ENCODE measurements around the gene AEBP1.
"Not testable (repeated sequence)": the region's sequence is repeated elsewhere in the genome, so short reads cannot be mapped to it uniquely, and the experiment has no call there.

Gene AEBP1

GRCh38 chr7:44121761-44122420 lies 17.7 kb downstream of the AEBP1 start:
- no peak for DNase-seq

DNA sequence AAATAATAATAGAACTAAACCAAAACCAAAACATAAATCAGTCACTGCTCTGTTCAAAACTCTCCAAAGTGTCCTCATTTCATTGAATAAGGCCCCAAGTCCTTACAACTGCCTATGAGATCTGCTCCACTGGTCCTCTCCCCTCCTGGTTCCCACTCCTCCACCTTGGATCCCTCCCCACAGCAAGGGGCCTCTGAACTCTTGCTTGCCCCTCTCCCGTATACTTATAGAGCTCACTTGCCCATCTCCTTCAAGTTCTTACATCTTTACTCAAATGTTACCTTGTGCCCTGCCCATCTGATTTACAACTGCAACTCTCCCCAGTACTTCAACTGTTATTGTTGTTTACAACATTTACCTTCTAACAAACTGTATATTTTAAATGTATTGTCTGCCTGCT lies 18.4 kb downstream of the AEBP1 start:
- DNase-seq: no peak

GRCh38 chr7:44123190-44124003 lies 19.3 kb downstream of the AEBP1 start, which contains the start of gene POLD2:
Gene POLD2 (minus strand): TSS chr7:44123548. CDS start chr7:44122053, 1,495 bp downstream.
- peak; percentile 97 for DNase-seq

- DNase-seq: no peak
Measured at GRCh38 chr7:44124822-44125202, 20.7 kb downstream of the AEBP1 start.

DNA sequence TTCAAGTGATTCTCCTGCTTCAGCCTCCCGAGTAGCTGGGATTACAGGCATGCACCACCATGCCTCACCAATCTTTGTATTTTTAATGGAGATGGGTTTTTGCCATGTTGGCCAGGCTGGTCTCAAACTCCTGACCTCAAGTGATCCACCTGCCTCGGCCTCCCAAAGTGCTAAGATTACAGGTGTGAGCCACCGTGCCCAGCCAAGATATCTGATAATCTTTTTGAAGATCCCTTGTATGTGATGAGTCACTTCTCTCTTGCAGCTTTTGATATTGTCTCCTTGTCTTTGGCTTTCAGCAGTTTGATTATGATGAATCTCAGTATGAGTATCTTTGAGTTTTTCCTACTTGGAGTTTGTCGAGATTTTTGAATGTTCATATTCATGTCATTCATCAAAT lies 22.4 kb downstream of the AEBP1 start:
- DNase-seq: not testable (repeated sequence)

GRCh38 chr7:44127161-44127560 lies 23.0 kb downstream of the AEBP1 start:
- no peak for DNase-seq

- no peak for DNase-seq
Measured at GRCh38 chr7:44128721-44129582, 24.8 kb downstream of the AEBP1 start.

- DNase-seq: no peak
Measured at GRCh38 chr7:44131173-44132029, 27.3 kb downstream of the AEBP1 start.

DNA sequence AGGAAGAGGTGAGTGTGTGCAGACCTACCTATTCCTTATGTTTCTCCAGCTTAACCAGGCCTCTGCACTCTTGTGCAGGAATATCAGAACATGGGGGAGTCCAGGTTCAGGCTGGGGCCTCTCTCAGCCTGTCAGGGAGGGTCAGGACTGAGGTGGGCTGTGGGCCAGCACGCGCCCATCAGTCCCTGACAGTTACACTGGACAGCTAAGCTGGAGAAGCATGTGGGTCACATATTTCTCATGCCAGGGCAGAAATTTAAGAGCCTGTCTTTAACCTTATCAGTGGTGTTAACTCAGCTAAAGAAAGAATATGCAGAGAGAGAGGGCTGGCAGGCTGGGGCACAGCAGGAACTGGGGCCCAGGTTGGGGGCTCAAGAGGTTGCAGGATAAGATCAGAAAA lies 27.9 kb downstream of the AEBP1 start:
- no peak for DNase-seq

GRCh38 chr7:44133295-44133694 lies 29.1 kb downstream of the AEBP1 start:
- DNase-seq: no peak

GRCh38 chr7:44134943-44135628 lies 30.9 kb downstream of the AEBP1 start:
- no peak for DNase-seq

DNA sequence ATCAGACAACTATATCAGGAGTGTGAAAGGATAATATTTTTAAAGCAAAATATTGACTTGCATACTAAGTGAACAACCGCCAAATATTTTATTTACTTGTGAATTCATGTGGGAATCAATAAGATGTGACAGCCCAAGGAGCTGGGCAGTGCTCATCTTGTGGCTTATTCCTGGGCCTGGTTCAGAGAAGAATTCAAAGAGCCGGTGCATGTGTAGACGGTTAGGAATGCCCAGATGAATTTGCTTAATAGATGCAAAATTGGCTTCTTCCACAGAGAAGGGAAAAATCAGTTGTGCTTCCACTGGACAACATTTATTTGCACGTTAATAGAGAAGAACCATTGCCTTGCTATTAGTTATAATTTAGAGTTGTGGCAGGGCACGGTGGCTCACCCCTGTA lies 32.6 kb downstream of the AEBP1 start:
- DNase-seq: no peak

GRCh38 chr7:44138698-44139097 lies 34.6 kb downstream of the AEBP1 start:
- DNase-seq: no peak

GRCh38 chr7:44139311-44140010 lies 35.3 kb downstream of the AEBP1 start:
- DNase-seq: no peak

DNA sequence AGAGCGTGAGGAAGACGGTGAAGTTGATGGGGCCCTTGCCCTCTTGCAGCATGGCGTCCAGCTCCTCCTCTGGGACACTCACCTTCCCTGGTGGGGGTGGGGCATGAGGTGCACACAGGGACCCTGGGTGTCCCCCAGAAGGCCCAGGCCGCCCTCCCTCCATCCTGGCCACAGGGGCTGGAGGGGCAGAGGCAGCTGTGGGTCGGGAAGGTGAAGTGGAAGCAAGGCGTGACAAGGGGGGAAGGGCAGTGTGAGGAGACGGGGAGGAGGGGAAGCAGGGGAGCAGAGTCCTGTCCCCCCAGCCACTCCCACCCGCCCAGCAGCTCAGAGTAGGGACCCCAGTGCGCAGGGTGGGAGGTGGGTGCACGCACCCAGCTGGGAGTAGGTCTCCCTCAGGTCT lies 36.2 kb downstream of the AEBP1 start:
- DNase-seq: no peak

DNA sequence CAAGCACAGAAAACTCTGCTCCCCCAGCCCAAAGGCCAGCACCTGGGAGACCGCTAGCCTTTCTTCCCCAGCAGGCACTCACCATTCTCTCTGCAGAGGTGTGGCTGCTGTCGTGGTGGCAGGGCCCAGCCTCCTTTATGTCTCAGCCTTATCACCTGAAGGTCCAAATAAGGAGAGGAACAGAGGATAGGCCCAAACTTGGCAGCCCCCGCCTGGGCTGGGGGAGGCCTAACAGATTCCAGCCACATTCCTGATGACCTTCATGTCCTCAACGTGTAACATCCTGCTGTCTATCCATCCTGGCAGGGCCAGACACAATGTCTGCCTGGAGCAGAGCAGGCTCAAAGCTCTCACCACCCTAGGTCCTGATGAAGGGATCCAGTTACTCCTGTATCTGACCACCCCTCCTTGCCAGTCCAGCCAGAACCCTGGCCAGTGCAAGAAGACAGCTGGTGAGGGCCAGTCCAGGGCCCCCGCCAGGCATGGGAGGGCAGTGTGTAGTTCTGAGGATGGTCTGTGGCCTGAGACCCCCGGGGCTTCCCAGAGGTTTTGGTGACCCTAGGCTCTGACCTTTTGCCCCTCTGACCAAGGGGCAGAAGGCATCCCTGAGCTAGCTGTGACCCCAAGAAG lies 37.2 kb downstream of the AEBP1 start, which contains the start of gene MYL7:
Gene MYL7, minus strand, starts transcription at position 112 of the 630 bp plus-strand sequence. Its CDS starts 27 bp downstream, at position 85.
- DNase-seq: no peak

- DNase-seq: no peak
Measured at GRCh38 chr7:44142028-44142427, 37.9 kb downstream of the AEBP1 start.

- no peak for DNase-seq
Measured at GRCh38 chr7:44143646-44144250, 39.6 kb downstream of the AEBP1 start.

DNA sequence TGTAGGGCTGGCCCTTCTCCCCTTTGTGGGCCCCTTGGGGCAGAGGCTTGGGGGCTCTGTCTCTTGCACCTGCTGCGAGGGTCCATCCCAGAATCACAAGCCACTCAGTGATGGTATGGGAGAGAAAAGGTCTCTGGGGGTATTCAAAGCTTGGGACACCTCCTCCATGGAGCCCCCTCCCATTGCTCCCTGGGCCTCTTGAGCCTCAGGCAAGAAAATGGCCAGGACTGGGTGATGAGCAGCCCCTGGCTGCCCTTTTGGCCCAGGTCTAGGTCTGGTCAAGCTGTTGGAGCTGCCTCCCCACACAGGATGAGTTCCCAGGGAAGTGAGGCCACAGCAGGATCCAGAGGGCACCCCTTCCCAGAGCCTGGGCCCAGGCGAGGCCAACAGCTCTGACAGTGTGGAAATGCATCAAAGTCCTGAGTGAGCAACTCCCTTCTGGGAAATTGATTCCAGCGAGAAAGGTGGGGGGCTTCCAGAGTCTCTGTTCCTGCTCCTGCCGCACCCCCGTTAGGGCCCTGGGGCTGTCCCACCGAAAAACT lies 40.4 kb downstream of the AEBP1 start:
- no peak for DNase-seq

DNA sequence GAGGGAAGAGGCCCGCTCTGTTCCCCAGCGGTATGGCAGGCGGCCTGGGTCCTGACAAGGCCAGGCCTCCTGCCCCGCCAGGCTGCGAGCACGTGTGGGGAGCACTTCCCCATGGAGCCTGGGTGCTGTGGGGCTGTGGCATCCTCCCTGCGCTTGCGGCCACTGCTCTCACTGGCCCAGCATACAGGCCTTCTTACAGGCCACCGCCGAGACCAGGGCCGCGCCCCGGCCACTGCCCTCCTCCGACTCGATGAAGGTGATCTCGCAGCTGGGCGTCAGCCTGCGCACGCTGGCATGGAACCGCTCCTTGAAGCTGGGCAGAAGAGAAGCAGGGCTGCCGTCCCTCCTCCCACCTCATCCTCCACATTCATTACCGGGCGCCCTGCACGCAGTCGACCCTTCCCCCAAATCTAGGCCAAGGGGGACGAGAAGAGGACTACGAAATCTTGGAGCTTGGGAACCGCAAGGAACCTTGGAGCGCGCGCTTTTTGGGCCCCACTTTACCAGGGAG lies 40.9 kb downstream of the AEBP1 start:
- no peak for DNase-seq
